DND-41 (cell line): ENCODE measurements around the gene POFUT1.

ENCODE experiments used
- ATAC-seq: fragments of 200-7000 bp; cut with Tn5 transposase; 3 replicates; pipeline ENCODE4 v1.9.1; 2021; ENCODE audit warnings: low read depth; ENCODE audit not compliant: insufficient read depth
- DNase-seq: peaks from one replicate; pipeline ENCODE4 v3.0.0-alpha.2; 2020
- H2AFZ ChIP-seq: 2 replicates; pipeline ENCODE4 v1.6.0; 2012; ENCODE audit warnings: low read depth, low read length
- H3K27ac ChIP-seq: 2 replicates; pipeline ENCODE4 v1.5.1; 2012; ENCODE audit warnings: low read length, inconsistent platforms
- H3K27me3 ChIP-seq: fragments of 200-600 bp; sonication (generic); 2 replicates; pipeline ENCODE4 v1.6.0; 2012; ENCODE audit warnings: low read length, mild to moderate bottlenecking, inconsistent platforms; ENCODE audit not compliant: insufficient read depth, poor library complexity
- H3K36me3 ChIP-seq: 2 replicates; pipeline ENCODE4 v1.5.1; 2012; ENCODE audit warnings: low read length, inconsistent platforms; ENCODE audit not compliant: insufficient read depth
- H3K4me1 ChIP-seq: 2 replicates; pipeline ENCODE4 v1.5.1; 2012; ENCODE audit warnings: mild to moderate bottlenecking, low read length; ENCODE audit not compliant: insufficient read depth
- H3K4me2 ChIP-seq: 2 replicates; pipeline ENCODE4 v1.6.0; 2012; ENCODE audit warnings: mild to moderate bottlenecking, moderate library complexity, low read length, inconsistent platforms; ENCODE audit not compliant: insufficient read depth
- H3K4me3 ChIP-seq, 2 experiments: fragments of 200-600 bp in 1 of 2; shearing (Covaris generic) in 1 of 2; 2 replicates each; pipeline ENCODE4 v1.5.1; 2012 to 2016; ENCODE audit warnings: inconsistent platforms in 2 of 2, low read length in 2 of 2, mild to moderate bottlenecking in 2 of 2, low read depth in 1 of 2, moderate library complexity in 1 of 2
- H3K79me2 ChIP-seq: 2 replicates; pipeline ENCODE4 v1.6.0; 2012; ENCODE audit warnings: low read length, inconsistent platforms; ENCODE audit not compliant: insufficient read depth
- H3K9ac ChIP-seq: 2 replicates; pipeline ENCODE4 v1.6.0; 2012; ENCODE audit warnings: low read depth, mild to moderate bottlenecking, inconsistent platforms, low read length, moderate library complexity
- H3K9me3 ChIP-seq: 2 replicates; pipeline ENCODE4 v1.5.1; 2012; ENCODE audit warnings: low read length, moderate library complexity, mild to moderate bottlenecking, inconsistent platforms; ENCODE audit not compliant: insufficient read depth, severe bottlenecking
- H4K20me1 ChIP-seq: 2 replicates; pipeline ENCODE4 v1.6.0; 2012; ENCODE audit warnings: low read length; ENCODE audit not compliant: insufficient read depth
- CTCF ChIP-seq: IDR thresholded peaks from 2 replicates; pipeline ENCODE4 v1.5.1; 2012; ENCODE audit warnings: borderline replicate concordance, low read length, moderate library complexity, mild to moderate bottlenecking; ENCODE audit not compliant: poor library complexity, severe bottlenecking; ENCODE audit errors: extremely low read depth
- EZH2 ChIP-seq: IDR thresholded peaks from 3 replicates; pipeline ENCODE4 v1.6.1; 2012; ENCODE audit warnings: borderline replicate concordance, low read depth, mild to moderate bottlenecking, moderate library complexity, low read length, inconsistent platforms; ENCODE audit not compliant: severe bottlenecking

The POFUT1 gene

GRCh38 chr20:32287231-32287638, 79.6 kb downstream of the POFUT1 start:
- no peak overlapping the region for H3K9ac ChIP-seq
- H3K27me3 ChIP-seq: no peaks in the 10 kb centered on the region
- H3K4me3 ChIP-seq: no peak overlapping the region
- no peaks in the 10 kb centered on the region for H4K20me1 ChIP-seq
- no peak overlapping the region for H3K4me2 ChIP-seq
- no peaks in the 10 kb centered on the region for H3K9me3 ChIP-seq
- no peak overlapping the region for H3K27ac ChIP-seq
- no peak for DNase-seq
- H3K79me2 ChIP-seq: peaks cover 20% of the 10 kb centered on the region; the same call in 1 of the 2 replicates
- no peak for ATAC-seq
- peaks cover 6% of the 10 kb centered on the region; the same call in 1 of the 2 replicates for H3K36me3 ChIP-seq
- no peak overlapping the region for H2AFZ ChIP-seq
- TF ChIP-seq CTCF (no peak), EZH2 (no peak)
- no peaks in the 10 kb centered on the region for H3K4me1 ChIP-seq
